Loucy (cell line): Measurements from ENCODE around the gene ASCC2.
"Not testable (repeated sequence)": the region's sequence is repeated elsewhere in the genome, so short reads cannot be mapped to it uniquely, and the experiment has no call there.

Experiments used
- H2AFZ ChIP-seq: fragments of 200-600 bp; sonication (generic); 2 replicates; pipeline ENCODE4 v1.6.0; 2016; ENCODE audit warnings: antibody characterized with exemption, mild to moderate bottlenecking, low read length, moderate library complexity
- H3F3A ChIP-seq: fragments of 200-600 bp; 2 replicates; pipeline ENCODE4 v1.6.0; 2016; ENCODE audit warnings: antibody characterized with exemption, low read depth, mild to moderate bottlenecking
- H3K27me3 ChIP-seq: fragments of 200-600 bp; sonication (generic); 2 replicates; pipeline ENCODE4 v1.6.1; 2014; ENCODE audit warnings: low read length, mild to moderate bottlenecking; ENCODE audit not compliant: insufficient read depth, poor library complexity, severe bottlenecking
- H3K36me3 ChIP-seq: fragments of 200-600 bp; sonication (generic); 2 replicates; pipeline ENCODE4 v1.6.1; 2016; ENCODE audit warnings: low read length; ENCODE audit not compliant: insufficient read depth
- H3K4me1 ChIP-seq: fragments of 200-600 bp; sonication (generic); 2 replicates; pipeline ENCODE4 v1.5.1; 2014; ENCODE audit warnings: low read length, mild to moderate bottlenecking; ENCODE audit not compliant: insufficient read depth, poor library complexity, severe bottlenecking
- H3K4me2 ChIP-seq: fragments of 200-600 bp; sonication (generic); 2 replicates; pipeline ENCODE4 v1.6.0; 2014; ENCODE audit warnings: antibody characterized with exemption, low read length, low read depth, mild to moderate bottlenecking; ENCODE audit not compliant: poor library complexity, severe bottlenecking
- H3K4me3 ChIP-seq: fragments of 200-600 bp; sonication (generic); 2 replicates; pipeline ENCODE4 v1.5.1; 2014; ENCODE audit warnings: low read length, mild to moderate bottlenecking, mixed read lengths; ENCODE audit not compliant: poor library complexity, severe bottlenecking
- H3K79me2 ChIP-seq: fragments of 200-600 bp; sonication (generic); 2 replicates; pipeline ENCODE4 v1.6.1; 2014; ENCODE audit warnings: low read length; ENCODE audit not compliant: insufficient read depth
- H3K9ac ChIP-seq: fragments of 200-600 bp; sonication (generic); 2 replicates; pipeline ENCODE4 v1.6.0; 2014; ENCODE audit warnings: mild to moderate bottlenecking, low read depth, low read length, moderate library complexity; ENCODE audit not compliant: poor library complexity, severe bottlenecking
- H3K9me2 ChIP-seq: fragments of 200-600 bp; sonication (generic); replicated peaks from 2 replicates; pipeline ENCODE4 v1.6.1; 2016; ENCODE audit warnings: low read depth, low read length, mixed read lengths
- H3K9me3 ChIP-seq: fragments of 200-600 bp; sonication (generic); 2 replicates; pipeline ENCODE4 v1.6.1; 2014; ENCODE audit warnings: mild to moderate bottlenecking, antibody characterized with exemption, low read length, low read depth; ENCODE audit not compliant: insufficient read depth
- H4K20me1 ChIP-seq: fragments of 200-600 bp; sonication (generic); 2 replicates; pipeline ENCODE4 v1.6.0; 2014; ENCODE audit warnings: antibody characterized with exemption, low read length, mild to moderate bottlenecking; ENCODE audit not compliant: insufficient read depth, poor library complexity, severe bottlenecking
- EZH2phosphoT487 ChIP-seq: fragments of 200-600 bp; IDR thresholded peaks from 2 replicates; pipeline ENCODE4 v1.6.1; 2018; ENCODE audit warnings: antibody characterized with exemption, mild to moderate bottlenecking, moderate library complexity, borderline replicate concordance
- TF ChIP-seq, protein P1 (sequence below): fragments of 200-600 bp; sonication (generic); conservative IDR thresholded peaks from 2 replicates; pipeline ENCODE4 v1.5.1; 2014; ENCODE audit warnings: mild to moderate bottlenecking, antibody characterized with exemption, low read length

Gene ASCC2

DNA sequence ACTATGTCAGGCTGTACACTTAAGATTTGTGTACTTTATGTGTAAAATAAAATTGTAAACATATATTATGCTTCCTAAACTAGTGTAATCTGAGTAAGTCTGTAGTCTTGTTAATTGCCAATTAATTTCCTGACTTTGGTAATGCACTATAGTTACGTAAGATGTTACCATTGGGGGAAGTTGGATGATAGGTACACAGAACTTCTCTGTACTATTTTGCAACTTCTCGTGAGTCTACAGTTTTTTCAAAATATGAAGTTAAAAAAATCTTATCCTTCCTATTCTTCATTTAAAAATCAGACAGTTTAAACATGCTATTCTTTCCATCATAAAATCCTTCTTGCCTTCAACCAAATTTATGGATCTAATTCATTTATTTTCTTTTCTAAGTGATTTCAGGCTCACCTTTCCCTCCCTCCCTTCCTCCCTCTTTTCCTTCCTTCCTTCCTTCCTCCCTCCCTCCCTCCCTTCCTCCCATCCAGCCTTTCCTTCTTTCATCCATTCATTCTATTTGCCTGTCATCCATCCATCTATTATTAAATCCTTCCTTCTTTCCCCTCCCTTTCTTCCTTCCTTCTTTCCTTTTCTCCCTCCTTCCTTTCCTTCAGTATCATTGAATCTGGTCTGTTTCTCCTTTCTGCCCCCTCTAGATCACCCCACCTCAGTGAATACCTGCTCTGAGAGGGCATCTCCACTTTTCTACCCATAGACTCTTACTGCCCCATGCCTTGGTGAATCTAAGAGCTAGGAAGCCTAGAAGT is 22.1 kb upstream of the ASCC2 start:
- Histone ChIP-seq H3K9me2 (no peaks in the 10 kb centered on the region), H3K79me2 (no peaks in the 10 kb centered on the region), H4K20me1 (no peaks in the 10 kb centered on the region), H3K9ac (no peak overlapping the region), H3K4me2 (no peak overlapping the region), H3K4me3 (no peak overlapping the region), H2AFZ (no peak overlapping the region), H3K27me3 (no peaks in the 10 kb centered on the region), H3K4me1 (no peaks in the 10 kb centered on the region), H3F3A (no peaks in the 10 kb centered on the region), H3K36me3 (no peaks in the 10 kb centered on the region), H3K9me3 (no peaks in the 10 kb centered on the region)
- TF ChIP-seq, protein P1, sequence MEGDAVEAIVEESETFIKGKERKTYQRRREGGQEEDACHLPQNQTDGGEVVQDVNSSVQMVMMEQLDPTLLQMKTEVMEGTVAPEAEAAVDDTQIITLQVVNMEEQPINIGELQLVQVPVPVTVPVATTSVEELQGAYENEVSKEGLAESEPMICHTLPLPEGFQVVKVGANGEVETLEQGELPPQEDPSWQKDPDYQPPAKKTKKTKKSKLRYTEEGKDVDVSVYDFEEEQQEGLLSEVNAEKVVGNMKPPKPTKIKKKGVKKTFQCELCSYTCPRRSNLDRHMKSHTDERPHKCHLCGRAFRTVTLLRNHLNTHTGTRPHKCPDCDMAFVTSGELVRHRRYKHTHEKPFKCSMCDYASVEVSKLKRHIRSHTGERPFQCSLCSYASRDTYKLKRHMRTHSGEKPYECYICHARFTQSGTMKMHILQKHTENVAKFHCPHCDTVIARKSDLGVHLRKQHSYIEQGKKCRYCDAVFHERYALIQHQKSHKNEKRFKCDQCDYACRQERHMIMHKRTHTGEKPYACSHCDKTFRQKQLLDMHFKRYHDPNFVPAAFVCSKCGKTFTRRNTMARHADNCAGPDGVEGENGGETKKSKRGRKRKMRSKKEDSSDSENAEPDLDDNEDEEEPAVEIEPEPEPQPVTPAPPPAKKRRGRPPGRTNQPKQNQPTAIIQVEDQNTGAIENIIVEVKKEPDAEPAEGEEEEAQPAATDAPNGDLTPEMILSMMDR, result no peak
- no peak for TF ChIP-seq EZH2phosphoT487

DNA sequence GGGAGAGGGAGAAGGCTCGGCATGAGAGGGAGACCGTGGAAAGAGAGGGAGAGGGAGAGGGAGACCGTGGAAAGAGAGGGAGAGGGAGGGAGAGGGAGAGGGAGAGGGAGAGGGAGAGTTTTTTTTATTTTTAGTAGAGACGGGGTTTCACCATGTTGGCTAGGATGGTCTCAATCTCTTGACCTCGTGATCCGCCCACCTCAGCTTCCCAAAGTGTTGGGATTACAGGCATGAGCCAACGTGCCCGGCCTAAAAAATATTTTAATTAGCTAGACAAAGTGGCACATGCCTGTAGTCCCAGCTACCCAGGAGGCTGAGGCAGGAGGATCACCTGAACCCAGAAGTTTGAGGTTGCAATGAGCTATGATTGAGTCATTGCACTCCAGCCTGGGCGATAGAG is 21.0 kb upstream of the ASCC2 start:
- not testable (repeated sequence) for H3K4me2 ChIP-seq, H3F3A ChIP-seq, H3K27me3 ChIP-seq, H3K9ac ChIP-seq, H4K20me1 ChIP-seq, H3K9me3 ChIP-seq, H2AFZ ChIP-seq, H3K4me1 ChIP-seq, H3K4me3 ChIP-seq, H3K36me3 ChIP-seq, H3K79me2 ChIP-seq, H3K9me2 ChIP-seq

DNA sequence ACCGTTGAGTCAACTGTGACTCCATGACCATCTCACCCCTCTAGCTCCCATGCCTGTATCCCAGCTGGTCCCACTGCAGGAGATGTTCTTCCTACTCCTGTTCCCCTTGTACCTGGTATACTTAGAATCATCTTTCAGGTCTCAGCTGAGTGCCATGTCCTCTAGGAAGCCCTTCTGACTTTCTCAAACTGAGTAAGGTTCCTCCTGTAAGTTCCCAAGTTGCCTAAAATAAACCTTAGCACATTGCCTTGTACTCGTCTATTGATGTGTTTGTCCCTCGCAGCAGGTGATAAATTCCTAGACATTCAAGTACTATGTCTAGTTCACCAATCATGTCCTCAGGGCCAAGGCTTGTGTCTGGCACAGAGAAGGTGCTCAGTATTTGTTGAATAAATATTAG is 18.4 kb upstream of the ASCC2 start:
- no peaks in the 10 kb centered on the region for H3K27me3 ChIP-seq
- H3K36me3 ChIP-seq, result no peaks in the 10 kb centered on the region
- H3K4me2 ChIP-seq, result no peak overlapping the region
- no peaks in the 10 kb centered on the region for H4K20me1 ChIP-seq
- H2AFZ ChIP-seq, result no peak overlapping the region
- no peaks in the 10 kb centered on the region for H3F3A ChIP-seq
- H3K9me3 ChIP-seq, result no peaks in the 10 kb centered on the region
- no peaks in the 10 kb centered on the region for H3K4me1 ChIP-seq
- H3K79me2 ChIP-seq, result no peaks in the 10 kb centered on the region
- H3K9me2 ChIP-seq, result no peaks in the 10 kb centered on the region
- H3K4me3 ChIP-seq, result no peak overlapping the region
- TF ChIP-seq, protein P1, result no peak
- no peak for TF ChIP-seq EZH2phosphoT487
- no peak overlapping the region for H3K9ac ChIP-seq

DNA sequence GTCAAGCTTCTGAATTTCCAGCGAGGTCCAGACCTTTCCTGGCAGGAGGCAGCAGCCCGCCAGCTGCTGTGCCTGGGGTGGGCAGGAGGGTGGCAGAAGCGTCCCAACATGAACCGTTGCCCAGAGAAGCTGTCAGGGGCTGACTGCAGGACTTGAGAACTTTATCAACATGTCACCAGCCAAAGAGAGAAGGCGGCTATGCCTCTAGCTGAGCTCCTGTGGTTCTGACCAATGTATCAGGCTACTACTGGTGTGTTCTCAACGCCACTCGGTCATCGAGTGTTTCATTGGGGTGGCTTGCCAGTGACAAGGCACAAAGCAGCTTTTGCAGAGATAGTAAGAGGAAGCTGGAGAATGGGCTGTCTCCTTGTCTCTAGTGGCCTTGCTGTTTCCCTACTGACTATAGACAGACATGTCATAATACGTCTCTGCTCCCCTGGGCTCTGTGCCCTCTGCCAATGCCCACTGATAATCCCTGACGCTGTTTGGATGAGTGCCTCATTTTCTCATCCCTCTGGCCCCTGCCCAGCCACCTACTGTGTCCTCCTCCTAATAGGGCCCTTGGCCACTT is 17.6 kb upstream of the ASCC2 start:
- H2AFZ ChIP-seq, result no peak overlapping the region
- H3K9me3 ChIP-seq, result no peaks in the 10 kb centered on the region
- no peak overlapping the region for H3K9ac ChIP-seq
- H3K79me2 ChIP-seq, result no peaks in the 10 kb centered on the region
- no peaks in the 10 kb centered on the region for H4K20me1 ChIP-seq
- H3K27me3 ChIP-seq, result no peaks in the 10 kb centered on the region
- no peak for TF ChIP-seq EZH2phosphoT487
- TF ChIP-seq, protein P1, result no peak
- H3F3A ChIP-seq, result no peaks in the 10 kb centered on the region
- no peaks in the 10 kb centered on the region for H3K4me1 ChIP-seq
- no peaks in the 10 kb centered on the region for H3K36me3 ChIP-seq
- no peaks in the 10 kb centered on the region for H3K9me2 ChIP-seq
- no peak overlapping the region for H3K4me2 ChIP-seq
- H3K4me3 ChIP-seq, result no peak overlapping the region
